Hepatocyte (in vitro differentiated cells): Measurements from ENCODE around the gene TMEM204.

Experiments
- CTCF ChIP-seq: fragments of 200-600 bp; sonication (generic); IDR thresholded peaks from 2 replicates; pipeline ENCODE4 v1.5.1; 2016; ENCODE audit warnings: antibody characterized with exemption, mild to moderate bottlenecking; ENCODE audit not compliant: poor library complexity
- EZH2 ChIP-seq: fragments of 200-600 bp; sonication (generic); IDR thresholded peaks from 2 replicates; pipeline ENCODE4 v1.6.1; 2016; ENCODE audit warnings: antibody characterized with exemption, mild to moderate bottlenecking, borderline replicate concordance

GRCh38 chr16:1535391-1536291, 2.2 kb downstream of the TMEM204 start:
- no peak for TF ChIP-seq CTCF
- no peak for TF ChIP-seq EZH2
